ENCODE data around the gene CRELD2.

GRCh38 chr22:49901457-49901856, 17.0 kb upstream of the CRELD2 start:
- TF ChIP-seq CTCF (IDR thresholded peaks at IDR 0.05) (no peak), CBX2 (IDR thresholded peaks at IDR 0.05; ENCODE audit: borderline replicate concordance, low read depth) (no peak), EHMT2 (IDR thresholded peaks at IDR 0.05; ENCODE audit: low read depth) (no peak), HDAC2 (IDR thresholded peaks at IDR 0.05) (no peak), JUNB (IDR thresholded peaks at IDR 0.05) (no peak), GATA3 (IDR thresholded peaks at IDR 0.05; ENCODE audit: borderline replicate concordance) (no peak), EP300 (IDR thresholded peaks at IDR 0.05) (no peak), POLR2A (IDR thresholded peaks at IDR 0.05; ENCODE audit: low read length) (no peak), KDM1A (IDR thresholded peaks at IDR 0.05; ENCODE audit: low read depth) (no peak), CHD2 (IDR thresholded peaks at IDR 0.05; ENCODE audit: low read length, partially characterized antibody) (no peak)

Data from A549 (cell line).